ENCODE data around the gene CYP2J2.
"Not testable (repeated sequence)": the region's sequence is repeated elsewhere in the genome, so short reads cannot be mapped to it uniquely, and the experiment has no call there.

CYP2J2 gene

DNA sequence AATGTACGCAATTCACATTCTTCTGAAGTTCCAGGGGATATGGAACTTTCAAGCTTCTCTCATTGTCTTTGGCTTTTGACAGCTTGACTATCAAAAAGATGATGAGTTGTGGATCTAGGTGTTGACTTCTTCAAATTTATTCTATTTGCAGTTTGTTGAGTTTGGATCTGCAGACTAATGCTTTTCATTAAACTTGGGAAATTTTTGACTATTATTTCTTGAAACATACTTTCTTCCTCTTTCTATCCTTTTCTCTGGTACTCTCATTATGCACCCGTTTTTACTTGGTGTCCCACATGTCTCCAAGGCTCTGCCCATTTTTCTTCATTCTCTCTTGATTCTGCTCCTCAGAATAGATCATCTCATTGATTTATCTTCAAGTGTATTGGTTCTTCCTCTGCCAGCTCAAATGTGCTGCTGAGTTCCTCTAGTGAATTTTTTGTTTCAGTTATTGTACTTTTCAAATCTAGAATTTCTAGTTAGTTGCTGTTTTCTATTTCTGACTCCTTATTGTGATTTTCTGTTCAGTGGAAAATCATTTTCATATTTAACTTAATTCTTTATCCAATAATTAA, 49.4 kb downstream of the CYP2J2 start:
- in situ Hi-C loops (cut with MboI; ENCODE audit: low sequenced_read_pairs), result no loop called here

- in situ Hi-C loops (cut with MboI; ENCODE audit: low sequenced_read_pairs), result no loop called here
Measured at GRCh38 chr1:59871746-59872145, 54.8 kb downstream of the CYP2J2 start.

DNA sequence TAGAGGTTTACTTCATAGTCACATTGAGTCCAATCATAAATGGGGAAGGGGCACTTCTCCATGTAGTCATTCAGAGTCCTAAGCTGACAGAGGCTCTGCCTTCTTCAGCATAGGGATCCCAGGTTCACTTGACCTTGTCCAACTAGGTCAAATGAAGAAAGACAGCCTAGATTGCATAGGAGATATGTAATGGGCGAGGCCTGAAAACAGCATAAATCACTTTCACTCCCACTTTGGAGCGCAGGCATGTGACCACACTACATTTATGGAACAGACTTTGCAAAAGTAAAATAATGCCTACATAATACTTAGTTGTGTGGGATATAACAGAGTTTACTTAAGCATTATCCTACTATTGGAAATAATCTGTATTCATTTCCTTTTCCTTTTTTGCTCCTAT, 60.1 kb downstream of the CYP2J2 start:
- in situ Hi-C loops (cut with MboI; ENCODE audit: low sequenced_read_pairs), result no loop called here

DNA sequence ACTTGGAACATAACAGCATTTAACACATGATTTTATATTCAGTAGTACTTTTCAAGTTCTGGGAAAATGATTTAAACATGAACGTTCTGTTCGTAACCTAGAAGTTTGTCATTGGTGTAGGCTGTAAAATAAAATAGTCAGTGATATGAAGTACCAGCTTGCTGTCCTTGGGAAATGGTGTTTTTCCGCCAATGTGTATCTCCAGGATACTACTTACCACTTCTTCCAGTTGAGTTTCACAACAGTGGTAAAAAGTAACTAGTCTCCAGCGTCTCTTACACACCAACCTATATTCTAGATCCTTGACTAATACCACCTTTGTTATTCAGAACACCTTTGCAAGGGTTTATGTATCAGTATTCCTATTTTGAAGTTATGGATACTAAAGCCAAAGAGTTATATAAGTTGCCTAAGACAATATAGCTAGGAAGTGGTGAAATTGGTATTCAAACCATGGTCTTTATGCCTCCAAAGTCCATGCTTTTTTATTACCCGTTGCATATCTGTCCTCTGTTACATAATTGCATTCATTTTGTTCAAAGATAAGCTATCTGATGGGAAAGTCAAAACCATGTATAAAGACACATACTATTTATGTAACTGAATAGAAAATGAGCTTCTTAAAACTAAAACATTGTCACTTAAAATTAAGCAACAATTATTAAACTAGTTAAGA, 68.8 kb downstream of the CYP2J2 start:
- in situ Hi-C loops (cut with MboI; ENCODE audit: low sequenced_read_pairs), result no loop called here

GRCh38 chr1:59856725-59857338, 69.7 kb downstream of the CYP2J2 start:
- in situ Hi-C loops (cut with MboI; ENCODE audit: low sequenced_read_pairs), result no loop called here

DNA sequence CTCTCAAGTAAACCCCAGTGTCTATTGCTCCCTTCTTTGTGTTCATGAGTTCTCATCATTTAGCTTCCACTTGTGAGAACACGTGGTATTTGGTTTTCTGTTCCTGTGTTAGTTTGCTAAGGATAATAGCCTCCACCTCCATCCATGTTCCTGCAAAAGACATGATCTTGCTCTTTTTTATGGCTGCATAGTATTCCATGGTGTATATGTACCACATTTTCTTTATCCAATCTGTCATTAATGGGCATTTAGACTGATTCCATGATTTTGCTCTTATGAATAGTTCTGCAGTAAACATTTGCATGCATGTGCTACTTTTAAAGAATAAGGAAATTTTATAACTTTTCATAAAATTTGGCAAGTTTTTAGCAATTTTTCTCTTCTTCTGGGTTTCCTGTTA, 71.3 kb downstream of the CYP2J2 start:
- in situ Hi-C loops (cut with MboI; ENCODE audit: low sequenced_read_pairs), result not testable (repeated sequence)

DNA sequence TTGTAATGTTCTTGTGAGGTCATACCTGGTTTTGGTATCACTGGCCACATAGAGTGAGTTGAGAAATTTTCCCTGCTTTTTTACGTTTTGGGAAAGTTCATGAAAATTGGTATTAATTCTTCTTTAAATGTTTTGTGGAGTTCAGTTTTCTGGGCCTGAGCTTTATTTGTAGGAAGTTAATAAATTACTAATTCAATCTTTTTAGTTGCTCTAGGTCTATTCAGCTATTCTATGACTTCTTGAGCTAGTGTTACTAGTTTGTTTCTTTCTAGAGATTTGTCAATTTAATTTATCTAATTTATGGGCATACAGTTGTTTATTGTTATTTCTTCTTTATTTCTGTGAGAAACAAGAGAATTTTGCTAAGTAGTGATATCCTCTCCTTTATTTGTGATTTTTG, 74.5 kb downstream of the CYP2J2 start:
- in situ Hi-C loops (cut with MboI; ENCODE audit: low sequenced_read_pairs), result no loop called here

DNA sequence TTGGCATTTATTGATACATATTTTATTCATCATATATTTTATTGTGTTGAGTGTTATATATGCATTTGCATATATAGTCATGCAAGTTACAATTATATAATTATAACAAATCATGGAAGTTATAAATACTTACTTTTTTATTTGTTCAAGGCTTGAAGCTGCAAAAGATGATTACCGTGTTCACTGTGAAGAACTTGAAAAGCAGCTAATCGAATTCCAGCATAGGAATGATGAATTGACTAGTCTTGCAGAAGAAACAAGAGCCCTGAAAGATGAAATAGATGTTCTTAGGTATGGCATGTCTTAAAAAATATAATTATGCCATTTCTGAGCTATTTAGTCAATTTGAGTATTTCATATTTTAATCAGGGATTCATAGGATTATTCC, 79.7 kb downstream of the CYP2J2 start:
- in situ Hi-C loops (cut with MboI; ENCODE audit: low sequenced_read_pairs), result no loop called here

GRCh38 chr1:59846209-59846894, 80.2 kb downstream of the CYP2J2 start:
- in situ Hi-C loops (cut with MboI; ENCODE audit: low sequenced_read_pairs), result no loop called here

DNA sequence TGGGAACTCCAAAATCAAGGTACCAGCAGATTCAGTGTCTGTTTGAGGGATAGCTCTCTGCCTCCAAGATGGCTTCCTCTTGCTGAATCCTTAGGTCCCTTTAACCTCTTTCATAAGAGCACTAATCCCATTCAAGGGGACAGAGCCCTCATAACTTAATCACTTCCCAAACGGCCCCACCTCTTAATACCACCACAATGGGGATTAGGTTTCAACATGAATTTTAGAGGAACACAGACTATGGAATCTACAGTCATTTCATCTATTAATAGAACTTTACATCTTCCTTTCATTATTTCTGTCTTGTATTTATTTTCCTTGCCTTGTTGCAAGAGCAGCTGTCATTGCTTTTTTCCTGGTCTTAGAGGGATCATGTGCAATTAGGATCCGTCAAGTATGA, 81.5 kb downstream of the CYP2J2 start:
- in situ Hi-C loops (cut with MboI; ENCODE audit: low sequenced_read_pairs), result no loop called here
